HepG2 (cell line): ENCODE data around the gene EPM2AIP1. TPM values are rescaled to one million over a fixed set of nuclear protein-coding genes. Genes with fewer than 3 reads are reported as not detected.
"Not testable (repeated sequence)": the region's sequence is repeated elsewhere in the genome, so short reads cannot be mapped to it uniquely, and the experiment has no call there.

Experiments
- ATAC-seq: fragments of 200-7000 bp; cut with Tn5 transposase; 3 replicates; pipeline ENCODE4 v1.9.1; 2020; ENCODE audit warnings: mild to moderate bottlenecking, moderate library complexity
- BruUV-seq: library from RNA; stranded (reverse); fragments of 400-500 nt; replicated peaks from 2 replicates; lab custom pipeline; 2021; lab: Mats Ljungman, UMichigan
- CTCF ChIA-PET: fragments of 300-600 bp; formaldehyde crosslinking; extraction: SDS; loops from one replicate; lab custom pipeline; 2021; ENCODE audit warnings: low total read pairs, inconsistent platforms, low intra/inter-chr PET ratio; lab: Yijun Ruan, JAX
- POLR2A ChIA-PET: fragments of 350-600 bp; sonication (Branson Sonifier 250); formaldehyde crosslinking; loops from one replicate; lab custom pipeline; 2020; ENCODE audit warnings: antibody characterized with exemption, inconsistent platforms; lab: Yijun Ruan, JAX
- DNase-seq: peaks from one replicate; pipeline ENCODE4 v3.0.0-alpha.2; 2015; ENCODE audit warnings: low spot score
- FAIRE-seq: peaks from 3 replicates; lab custom pipeline; 2011; peaks lifted over from hg19 to GRCh38; lab: Jason Lieb, UNC
- H2AFZ ChIP-seq: one replicate; pipeline ENCODE4 v1.6.1; 2011; ENCODE audit warnings: low read length, inconsistent platforms
- H3K27ac ChIP-seq: fragments of 300-600 bp; 3 replicates; pipeline ENCODE4 v1.8.0; 2011; ENCODE audit warnings: mixed run types, mild to moderate bottlenecking, mixed read lengths, low read length, inconsistent platforms; ENCODE audit not compliant: insufficient read depth; ENCODE audit errors: extremely low read length
- H3K27me3 ChIP-seq, 2 experiments: fragments of 200-600 bp in 1 of 2; 2 replicates in 1 of 2; 3 replicates in 1 of 2; pipeline versions ENCODE4 v1.6.0 to v1.8.0; 2011; ENCODE audit warnings: low read length in 2 of 2, mild to moderate bottlenecking in 2 of 2, moderate library complexity in 2 of 2, inconsistent platforms in 1 of 2; ENCODE audit not compliant: insufficient read depth in 2 of 2, control insufficient read depth in 1 of 2
- H3K36me3 ChIP-seq, 2 experiments: fragments of 200-600 bp in 1 of 2; replicated peaks in 1 of 2; 2 replicates in 1 of 2; 3 replicates in 1 of 2; pipeline versions ENCODE4 v1.5.1 to v1.8.0; 2011; ENCODE audit warnings: low read length in 2 of 2, inconsistent platforms in 1 of 2; ENCODE audit not compliant: insufficient read depth in 2 of 2, control insufficient read depth in 1 of 2
- H3K4me1 ChIP-seq: 2 replicates; pipeline ENCODE4 v1.5.1; 2012; ENCODE audit warnings: low read length, inconsistent platforms; ENCODE audit not compliant: insufficient read depth
- H3K4me2 ChIP-seq: 2 replicates; pipeline ENCODE4 v1.6.0; 2011; ENCODE audit warnings: low read depth, low read length, inconsistent platforms
- H3K4me3 ChIP-seq, 3 experiments: fragments of 200-600 bp in 1 of 3; sonication (generic), shearing (Covaris generic) in 1 of 3; replicated peaks in 1 of 3; 2 replicates each; pipeline ENCODE4 v1.5.1; 2011 to 2016; ENCODE audit warnings: low read length in 3 of 3, inconsistent platforms in 2 of 3, low read depth in 2 of 3, mild to moderate bottlenecking in 2 of 3, control low read depth in 1 of 3, mixed read lengths in 1 of 3; ENCODE audit not compliant: insufficient read depth in 1 of 3
- H3K79me2 ChIP-seq: one replicate; pipeline ENCODE4 v1.6.1; 2011; ENCODE audit warnings: low read length, inconsistent platforms; ENCODE audit not compliant: insufficient read depth
- H3K9ac ChIP-seq: 2 replicates; pipeline ENCODE4 v1.6.0; 2011; ENCODE audit warnings: mild to moderate bottlenecking, low read depth, low read length, inconsistent platforms; ENCODE audit not compliant: insufficient read depth
- H3K9me3 ChIP-seq: 2 replicates; pipeline ENCODE4 v1.5.1; 2012; ENCODE audit warnings: mild to moderate bottlenecking, low read length
- H4K20me1 ChIP-seq: 2 replicates; pipeline ENCODE4 v1.6.0; 2011; ENCODE audit warnings: inconsistent platforms, mild to moderate bottlenecking, low read length, moderate library complexity; ENCODE audit not compliant: insufficient read depth
- GATAD1 ChIP-seq: IDR thresholded peaks from 2 replicates; pipeline ENCODE4 v1.6.1; 2016; ENCODE audit warnings: missing genetic modification reagents, missing compliant biosample characterization
- MAFK ChIP-seq, 2 experiments: IDR thresholded peaks in 1 of 2; conservative IDR thresholded peaks in 1 of 2; 2 replicates each; pipeline ENCODE4 v1.6.1; 2011; ENCODE audit warnings: improper control_type of control experiment in 2 of 2, low read length in 2 of 2
- MZF1 ChIP-seq: sonication (generic); formaldehyde crosslinking; IDR thresholded peaks from 2 replicates; pipeline ENCODE4 v1.8.1; 2023; ENCODE audit warnings: mild to moderate bottlenecking, missing genetic modification reagents, borderline replicate concordance
- ZFP1 ChIP-seq: IDR thresholded peaks from 2 replicates; pipeline ENCODE4 v1.6.1; 2016
- WGBS: methylation state at CpG from one replicate; pipeline ENCODE4 v1.1.6; 2017; ENCODE audit warnings: low lambda C conversion rate; 5-methylcytosine and 5-hydroxymethylcytosine counted together
- in situ Hi-C: cut with HindIII; loops from 2 replicates; pipeline ENCODE4 v1.10.0; 2017; ENCODE audit warnings: low pct_unique_long_range_greater_than_20kb; ENCODE audit not compliant: extremely low pct_ligation_motif_present
- intact Hi-C: fragments of 100-400 bp; cut with micrococcal nuclease; formaldehyde crosslinking; loops from one replicate; pipeline ENCODE4 v1.10.0; 2022; ENCODE audit not compliant: unreplicated experiment
- polyA plus RNA-seq, 8 experiments: library from polyadenylated mRNA; depleted of rRNA in 3 of 8; stranded (reverse) in 7 of 8; unstranded in 1 of 8; fragments of >200 nt; fragmentation: Illumina TruSeq in 4 of 8; extraction: Trizol in 4 of 8; gene quantifications; 2 replicates each; pipeline versions ENCODE4 v1.2.1 to v1.2.3, GENCODE V29; 2011 to 2016; ENCODE audit warnings: low read depth in 4 of 8, missing spikeins in 1 of 8, mixed read lengths in 1 of 8; ENCODE audit not compliant: insufficient read depth in 1 of 8
- total RNA-seq, 5 experiments: library from RNA; depleted of rRNA; stranded (reverse); fragments of >200 nt; fragmentation: Illumina TruSeq; extraction: Trizol; gene quantifications; 2 replicates each; pipeline ENCODE4 v1.2.3, GENCODE V29; 2016; ENCODE audit warnings: low read depth in 1 of 5
- TF ChIP-seq, protein P1 (sequence below): sonication (generic); formaldehyde crosslinking; IDR thresholded peaks from 2 replicates; pipeline ENCODE4 v1.4.0; 2020; ENCODE audit warnings: missing genetic modification reagents, borderline replicate concordance

The EPM2AIP1 gene
- total and polyA plus RNA-seq, 2 of the 13 experiments (the other 11 are each of a cell fraction or from before 2014, with no cell fraction given) = 10.7 to 23.0 TPM

DNA sequence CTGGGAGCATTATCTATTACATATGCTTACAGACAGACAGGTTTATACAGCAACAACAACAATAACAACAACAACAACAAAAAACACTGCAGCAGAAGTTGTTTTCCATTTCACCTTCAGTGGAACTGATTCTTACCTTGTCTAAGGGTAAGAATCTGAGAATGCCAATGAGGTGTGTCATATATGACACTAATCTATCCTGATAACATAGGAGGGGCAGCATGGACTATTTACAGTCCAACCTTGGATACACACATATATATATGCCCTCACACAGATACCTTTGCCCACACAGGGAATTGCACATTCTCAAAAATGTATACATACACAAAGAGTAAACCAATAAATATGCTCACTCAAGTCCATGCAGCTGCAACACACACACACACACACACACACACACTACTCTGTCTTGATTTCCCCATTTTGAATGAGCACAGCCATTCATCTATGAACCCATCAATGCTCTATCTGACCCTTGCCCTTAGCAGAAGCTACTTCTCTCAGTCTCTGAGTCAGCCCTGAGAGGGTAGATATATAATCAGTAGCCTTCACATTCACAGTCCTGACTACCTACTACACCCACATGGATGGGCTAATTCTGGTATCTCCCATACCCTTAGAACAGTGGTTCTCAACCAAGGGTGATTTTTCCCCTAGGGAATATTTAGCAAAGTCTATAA, 38.3 kb downstream of the EPM2AIP1 start (continued):
- TF ChIP-seq, protein P1, sequence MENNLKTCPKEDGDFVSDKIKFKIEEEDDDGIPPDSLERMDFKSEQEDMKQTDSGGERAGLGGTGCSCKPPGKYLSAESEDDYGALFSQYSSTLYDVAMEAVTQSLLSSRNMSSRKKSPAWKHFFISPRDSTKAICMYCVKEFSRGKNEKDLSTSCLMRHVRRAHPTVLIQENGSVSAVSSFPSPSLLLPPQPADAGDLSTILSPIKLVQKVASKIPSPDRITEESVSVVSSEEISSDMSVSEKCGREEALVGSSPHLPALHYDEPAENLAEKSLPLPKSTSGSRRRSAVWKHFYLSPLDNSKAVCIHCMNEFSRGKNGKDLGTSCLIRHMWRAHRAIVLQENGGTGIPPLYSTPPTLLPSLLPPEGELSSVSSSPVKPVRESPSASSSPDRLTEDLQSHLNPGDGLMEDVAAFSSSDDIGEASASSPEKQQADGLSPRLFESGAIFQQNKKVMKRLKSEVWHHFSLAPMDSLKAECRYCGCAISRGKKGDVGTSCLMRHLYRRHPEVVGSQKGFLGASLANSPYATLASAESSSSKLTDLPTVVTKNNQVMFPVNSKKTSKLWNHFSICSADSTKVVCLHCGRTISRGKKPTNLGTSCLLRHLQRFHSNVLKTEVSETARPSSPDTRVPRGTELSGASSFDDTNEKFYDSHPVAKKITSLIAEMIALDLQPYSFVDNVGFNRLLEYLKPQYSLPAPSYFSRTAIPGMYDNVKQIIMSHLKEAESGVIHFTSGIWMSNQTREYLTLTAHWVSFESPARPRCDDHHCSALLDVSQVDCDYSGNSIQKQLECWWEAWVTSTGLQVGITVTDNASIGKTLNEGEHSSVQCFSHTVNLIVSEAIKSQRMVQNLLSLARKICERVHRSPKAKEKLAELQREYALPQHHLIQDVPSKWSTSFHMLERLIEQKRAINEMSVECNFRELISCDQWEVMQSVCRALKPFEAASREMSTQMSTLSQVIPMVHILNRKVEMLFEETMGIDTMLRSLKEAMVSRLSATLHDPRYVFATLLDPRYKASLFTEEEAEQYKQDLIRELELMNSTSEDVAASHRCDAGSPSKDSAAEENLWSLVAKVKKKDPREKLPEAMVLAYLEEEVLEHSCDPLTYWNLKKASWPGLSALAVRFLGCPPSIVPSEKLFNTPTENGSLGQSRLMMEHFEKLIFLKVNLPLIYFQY (CRISPR knock-in tag) = no peak
- TF ChIP-seq MZF1 (CRISPR knock-in tag) = no peak
- TF ChIP-seq GATAD1 (CRISPR knock-in tag) = no peak
- TF ChIP-seq, all 625 proteins: peak for 0

DNA sequence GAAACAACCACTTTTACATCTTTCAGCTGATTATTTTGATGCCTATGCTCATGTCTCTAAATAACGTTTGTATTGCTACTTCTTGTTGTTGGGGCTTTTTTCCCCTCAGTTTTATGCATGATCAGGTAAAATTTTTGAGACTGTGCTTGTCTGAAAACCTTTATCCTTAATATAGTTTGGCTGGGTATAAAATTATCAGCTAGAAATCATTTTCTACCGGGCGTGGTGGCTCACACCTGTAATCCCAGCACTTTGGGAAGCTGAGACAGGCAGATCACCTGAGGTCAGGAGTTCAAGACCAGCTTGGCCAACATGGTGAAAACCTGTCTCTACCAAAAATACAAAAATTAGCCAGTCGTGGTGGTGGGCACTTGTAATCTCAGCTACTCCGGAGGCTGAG, 45.1 kb downstream of the EPM2AIP1 start:
- WGBS = 36% methylated on average over 5 of the region's 5 CpGs
- H3K9me3 ChIP-seq = peaks cover 17% of the 10 kb centered on the region
- intact Hi-C loops, CTCF ChIA-PET, H3K4me2 ChIP-seq, H4K20me1 ChIP-seq: not testable (repeated sequence)
- TF ChIP-seq ZFP1 (CRISPR knock-in tag) (peak; percentile 99), MAFK (conservative IDR thresholded peaks at IDR 0.05 in 1 of 2, IDR thresholded peaks at IDR 0.05 in 1 of 2; ENCODE audit: low read length in 2 of 2) (0 out of 4 replicates have a peak, but pooled peaks of 1 of the 2 experiments have one; percentile 1)
- TF ChIP-seq, all 625 proteins: peak for 2; not testable (repeated sequence) for 623
- BruUV-seq, H3K4me1 ChIP-seq, in situ Hi-C loops, H2AFZ ChIP-seq, DNase-seq, H3K36me3 ChIP-seq, H3K4me3 ChIP-seq, H3K79me2 ChIP-seq, H3K27me3 ChIP-seq, ATAC-seq, POLR2A ChIA-PET, H3K27ac ChIP-seq, H3K9ac ChIP-seq, FAIRE-seq: not testable (repeated sequence)
